ENCODE measurements around the gene INSL4.

DNA sequence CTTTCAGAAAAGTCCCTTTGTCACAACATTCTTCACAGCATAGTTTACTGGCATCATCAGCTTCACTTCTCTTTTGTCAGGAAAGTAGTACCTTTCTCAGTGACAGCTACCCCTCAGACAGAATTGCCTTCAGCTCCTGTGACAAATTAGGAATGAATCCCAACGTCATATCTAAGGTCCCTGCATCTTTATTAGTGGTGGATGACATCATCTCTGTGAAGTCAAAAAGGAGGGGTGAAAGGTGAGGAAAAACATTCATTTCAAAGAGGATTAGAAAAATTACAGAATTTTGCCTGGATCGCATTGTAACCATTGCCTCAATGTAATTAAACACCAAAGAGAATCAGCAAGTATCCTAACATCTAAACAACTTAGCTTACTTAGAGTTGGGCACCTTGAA is 37.9 kb upstream of the INSL4 start:
- TF ChIP-seq, protein P1, sequence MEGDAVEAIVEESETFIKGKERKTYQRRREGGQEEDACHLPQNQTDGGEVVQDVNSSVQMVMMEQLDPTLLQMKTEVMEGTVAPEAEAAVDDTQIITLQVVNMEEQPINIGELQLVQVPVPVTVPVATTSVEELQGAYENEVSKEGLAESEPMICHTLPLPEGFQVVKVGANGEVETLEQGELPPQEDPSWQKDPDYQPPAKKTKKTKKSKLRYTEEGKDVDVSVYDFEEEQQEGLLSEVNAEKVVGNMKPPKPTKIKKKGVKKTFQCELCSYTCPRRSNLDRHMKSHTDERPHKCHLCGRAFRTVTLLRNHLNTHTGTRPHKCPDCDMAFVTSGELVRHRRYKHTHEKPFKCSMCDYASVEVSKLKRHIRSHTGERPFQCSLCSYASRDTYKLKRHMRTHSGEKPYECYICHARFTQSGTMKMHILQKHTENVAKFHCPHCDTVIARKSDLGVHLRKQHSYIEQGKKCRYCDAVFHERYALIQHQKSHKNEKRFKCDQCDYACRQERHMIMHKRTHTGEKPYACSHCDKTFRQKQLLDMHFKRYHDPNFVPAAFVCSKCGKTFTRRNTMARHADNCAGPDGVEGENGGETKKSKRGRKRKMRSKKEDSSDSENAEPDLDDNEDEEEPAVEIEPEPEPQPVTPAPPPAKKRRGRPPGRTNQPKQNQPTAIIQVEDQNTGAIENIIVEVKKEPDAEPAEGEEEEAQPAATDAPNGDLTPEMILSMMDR (IDR thresholded peaks at IDR 0.05): no peak
- TF ChIP-seq YY1 (IDR thresholded peaks at IDR 0.05; ENCODE audit: low read depth) (no peak), POLR2AphosphoS5 (IDR thresholded peaks at IDR 0.05; ENCODE audit: low read depth, low read length) (no peak), NRF1 (IDR thresholded peaks at IDR 0.05; ENCODE audit: low read depth, low read length) (no peak), EP300 (IDR thresholded peaks at IDR 0.05; ENCODE audit: borderline replicate concordance in 1 of 2, low read depth in 1 of 2, low read length in 1 of 2) (no peak), SIN3A (IDR thresholded peaks at IDR 0.05; ENCODE audit: borderline replicate concordance, low read depth, low read length) (no peak)
- TF ChIP-seq, protein P2, sequence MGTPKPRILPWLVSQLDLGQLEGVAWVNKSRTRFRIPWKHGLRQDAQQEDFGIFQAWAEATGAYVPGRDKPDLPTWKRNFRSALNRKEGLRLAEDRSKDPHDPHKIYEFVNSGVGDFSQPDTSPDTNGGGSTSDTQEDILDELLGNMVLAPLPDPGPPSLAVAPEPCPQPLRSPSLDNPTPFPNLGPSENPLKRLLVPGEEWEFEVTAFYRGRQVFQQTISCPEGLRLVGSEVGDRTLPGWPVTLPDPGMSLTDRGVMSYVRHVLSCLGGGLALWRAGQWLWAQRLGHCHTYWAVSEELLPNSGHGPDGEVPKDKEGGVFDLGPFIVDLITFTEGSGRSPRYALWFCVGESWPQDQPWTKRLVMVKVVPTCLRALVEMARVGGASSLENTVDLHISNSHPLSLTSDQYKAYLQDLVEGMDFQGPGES (IDR thresholded peaks at IDR 0.05; ENCODE audit: low read depth, low read length): no peak
